Adrenal gland (tissue), 5 donors: Measurements from ENCODE around the gene TENT4B.

Source experiments
- POLR2A ChIP-seq, 2 donors: fragments of 450-650 bp; IDR thresholded peaks; one replicate each; pipeline ENCODE4 v1.6.1; 2017; ENCODE audit warnings: antibody characterized with exemption in 2 of 2, mild to moderate bottlenecking in 2 of 2, moderate library complexity in 1 of 2
- TF ChIP-seq, protein P1 (sequence below), 6 experiments: fragments of 450-650 bp in 4 of 6; fragments of 200-600 bp in 2 of 6; sonication (generic) in 1 of 6; IDR thresholded peaks; 1 replicate in 5 of 6; 2 replicates in 1 of 6; pipeline versions ENCODE4 v1.5.1 to v1.8.0; 2016 to 2021; ENCODE audit warnings: antibody characterized with exemption in 6 of 6, mild to moderate bottlenecking in 2 of 6, moderate library complexity in 1 of 6
- donor health status: DM: no; HTN: no; CAD: no.

DNA sequence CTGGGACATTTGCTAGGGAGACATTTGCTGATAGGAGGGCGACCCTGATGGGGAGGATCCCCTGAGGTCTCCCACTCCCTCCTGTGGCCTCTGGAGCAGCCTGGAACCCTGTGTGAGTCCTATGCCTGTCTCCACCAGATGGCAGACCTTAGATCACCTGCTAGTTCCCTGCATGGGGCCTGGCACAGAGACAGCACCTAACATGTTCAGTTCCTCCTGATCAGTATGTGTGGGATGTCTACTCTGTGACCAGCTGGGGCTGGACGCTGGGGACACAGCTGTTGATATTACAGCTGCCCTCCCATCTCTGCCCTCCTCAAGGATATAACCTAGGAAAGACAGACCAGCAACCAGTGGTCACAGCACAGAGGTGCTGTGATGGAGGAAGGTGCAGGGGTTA lies 112.2 kb downstream of the TENT4B start:
- TF ChIP-seq, protein P1, sequence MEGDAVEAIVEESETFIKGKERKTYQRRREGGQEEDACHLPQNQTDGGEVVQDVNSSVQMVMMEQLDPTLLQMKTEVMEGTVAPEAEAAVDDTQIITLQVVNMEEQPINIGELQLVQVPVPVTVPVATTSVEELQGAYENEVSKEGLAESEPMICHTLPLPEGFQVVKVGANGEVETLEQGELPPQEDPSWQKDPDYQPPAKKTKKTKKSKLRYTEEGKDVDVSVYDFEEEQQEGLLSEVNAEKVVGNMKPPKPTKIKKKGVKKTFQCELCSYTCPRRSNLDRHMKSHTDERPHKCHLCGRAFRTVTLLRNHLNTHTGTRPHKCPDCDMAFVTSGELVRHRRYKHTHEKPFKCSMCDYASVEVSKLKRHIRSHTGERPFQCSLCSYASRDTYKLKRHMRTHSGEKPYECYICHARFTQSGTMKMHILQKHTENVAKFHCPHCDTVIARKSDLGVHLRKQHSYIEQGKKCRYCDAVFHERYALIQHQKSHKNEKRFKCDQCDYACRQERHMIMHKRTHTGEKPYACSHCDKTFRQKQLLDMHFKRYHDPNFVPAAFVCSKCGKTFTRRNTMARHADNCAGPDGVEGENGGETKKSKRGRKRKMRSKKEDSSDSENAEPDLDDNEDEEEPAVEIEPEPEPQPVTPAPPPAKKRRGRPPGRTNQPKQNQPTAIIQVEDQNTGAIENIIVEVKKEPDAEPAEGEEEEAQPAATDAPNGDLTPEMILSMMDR (IDR thresholded peaks at IDR 0.05): peak in 3 of 6 experiments; percentile 14 to 16 (median 15)
- TF ChIP-seq POLR2A (IDR thresholded peaks at IDR 0.05): no peak
